ENCODE data around the gene APIP. TPM values are rescaled to one million over a fixed set of nuclear protein-coding genes. Genes with fewer than 3 reads are reported as not detected.

The APIP gene
- 23.3 and 23.9 TPM in 2 replicates for total RNA-seq

GRCh38 chr11:34916015-34916842, at the start of gene APIP, which contains the start of gene PDHX:
Gene APIP (minus strand): TSS chr11:34916379. CDS start chr11:34916284, 95 bp downstream.
Gene PDHX (plus strand): TSS chr11:34916618. CDS start chr11:34916656, 38 bp downstream.
- DNase-seq (ENCODE audit: low read depth, low spot score): peak; percentile 95

- DNase-seq (ENCODE audit: low read depth, low spot score): no peak
Measured at GRCh38 chr11:34964610-34965331, 48.6 kb upstream of the APIP start.

GRCh38 chr11:34963351-34963750, 47.2 kb upstream of the APIP start:
- no peak for DNase-seq (ENCODE audit: low read depth, low spot score)

- no peak for DNase-seq (ENCODE audit: low read depth, low spot score)
Measured at GRCh38 chr11:34962034-34962433, 45.9 kb upstream of the APIP start.

- DNase-seq (ENCODE audit: low read depth, low spot score): no peak
Measured at GRCh38 chr11:34960277-34960676, 44.1 kb upstream of the APIP start.

- DNase-seq (ENCODE audit: low read depth, low spot score): no peak
Measured at GRCh38 chr11:34959770-34960169, 43.6 kb upstream of the APIP start.

GRCh38 chr11:34957606-34958005, 41.4 kb upstream of the APIP start:
- no peak for DNase-seq (ENCODE audit: low read depth, low spot score)

- DNase-seq (ENCODE audit: low read depth, low spot score): no peak
Measured at GRCh38 chr11:34957206-34957605, 41.0 kb upstream of the APIP start.

- no peak for DNase-seq (ENCODE audit: low read depth, low spot score)
Measured at GRCh38 chr11:34953955-34954354, 37.8 kb upstream of the APIP start.

GRCh38 chr11:34948696-34949095, 32.5 kb upstream of the APIP start:
- no peak for DNase-seq (ENCODE audit: low read depth, low spot score)

GRCh38 chr11:34944692-34945091, 28.5 kb upstream of the APIP start:
- DNase-seq (ENCODE audit: low read depth, low spot score): no peak

- DNase-seq (ENCODE audit: low read depth, low spot score): no peak
Measured at GRCh38 chr11:34941688-34942087, 25.5 kb upstream of the APIP start.

- no peak for DNase-seq (ENCODE audit: low read depth, low spot score)
Measured at GRCh38 chr11:34940026-34940677, 24.0 kb upstream of the APIP start.

- no peak for DNase-seq (ENCODE audit: low read depth, low spot score)
Measured at GRCh38 chr11:34938611-34939010, 22.4 kb upstream of the APIP start.

- DNase-seq (ENCODE audit: low read depth, low spot score): no peak
Measured at GRCh38 chr11:34936945-34937629, 20.9 kb upstream of the APIP start.

GRCh38 chr11:34929794-34930763, 13.9 kb upstream of the APIP start:
- no peak for DNase-seq (ENCODE audit: low read depth, low spot score)

- no peak for DNase-seq (ENCODE audit: low read depth, low spot score)
Measured at GRCh38 chr11:34928960-34929680, 12.9 kb upstream of the APIP start.

- no peak for DNase-seq (ENCODE audit: low read depth, low spot score)
Measured at GRCh38 chr11:34928268-34928959, 12.2 kb upstream of the APIP start.

- no peak for DNase-seq (ENCODE audit: low read depth, low spot score)
Measured at GRCh38 chr11:34926831-34927132, 10.6 kb upstream of the APIP start.

Measured in pulmonary artery endothelial cell (primary cell).